Lower leg skin (tissue), 3 donors: ENCODE measurements around the gene TTF2.

Experiments used
- POLR2A ChIP-seq, 2 donors: fragments of 450-650 bp; IDR thresholded peaks; one replicate each; pipeline ENCODE4 v1.6.1; 2016 to 2017; ENCODE audit warnings: antibody characterized with exemption in 2 of 2, mild to moderate bottlenecking in 1 of 2, moderate library complexity in 1 of 2
- TF ChIP-seq, protein P1 (sequence below), 3 donors: fragments of 450-650 bp; IDR thresholded peaks; one replicate each; pipeline ENCODE4 v1.5.1; 2016; ENCODE audit warnings: antibody characterized with exemption in 3 of 3, mild to moderate bottlenecking in 3 of 3, moderate library complexity in 2 of 3

DNA sequence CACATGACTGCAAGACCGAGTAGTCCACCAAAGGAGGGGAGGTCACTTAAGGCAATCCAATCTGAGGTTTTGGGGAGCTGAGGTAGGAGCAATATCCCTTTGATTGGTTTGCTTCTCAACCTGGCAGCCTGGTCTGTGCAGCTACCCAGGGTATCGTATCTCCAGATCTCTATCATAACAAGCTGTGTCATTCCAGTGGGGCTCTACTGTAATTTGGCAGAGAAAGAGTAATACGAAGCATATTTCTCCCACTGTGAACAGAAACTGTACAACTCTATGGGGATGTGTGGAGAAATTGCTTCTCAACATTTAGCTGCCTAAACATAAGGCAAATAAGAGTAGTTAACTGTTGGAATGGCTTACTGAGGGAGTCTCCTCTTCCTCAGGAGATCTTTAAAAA lies 38.0 kb upstream of the TTF2 start:
- TF ChIP-seq, protein P1, sequence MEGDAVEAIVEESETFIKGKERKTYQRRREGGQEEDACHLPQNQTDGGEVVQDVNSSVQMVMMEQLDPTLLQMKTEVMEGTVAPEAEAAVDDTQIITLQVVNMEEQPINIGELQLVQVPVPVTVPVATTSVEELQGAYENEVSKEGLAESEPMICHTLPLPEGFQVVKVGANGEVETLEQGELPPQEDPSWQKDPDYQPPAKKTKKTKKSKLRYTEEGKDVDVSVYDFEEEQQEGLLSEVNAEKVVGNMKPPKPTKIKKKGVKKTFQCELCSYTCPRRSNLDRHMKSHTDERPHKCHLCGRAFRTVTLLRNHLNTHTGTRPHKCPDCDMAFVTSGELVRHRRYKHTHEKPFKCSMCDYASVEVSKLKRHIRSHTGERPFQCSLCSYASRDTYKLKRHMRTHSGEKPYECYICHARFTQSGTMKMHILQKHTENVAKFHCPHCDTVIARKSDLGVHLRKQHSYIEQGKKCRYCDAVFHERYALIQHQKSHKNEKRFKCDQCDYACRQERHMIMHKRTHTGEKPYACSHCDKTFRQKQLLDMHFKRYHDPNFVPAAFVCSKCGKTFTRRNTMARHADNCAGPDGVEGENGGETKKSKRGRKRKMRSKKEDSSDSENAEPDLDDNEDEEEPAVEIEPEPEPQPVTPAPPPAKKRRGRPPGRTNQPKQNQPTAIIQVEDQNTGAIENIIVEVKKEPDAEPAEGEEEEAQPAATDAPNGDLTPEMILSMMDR (IDR thresholded peaks at IDR 0.05): no peak
- TF ChIP-seq POLR2A (IDR thresholded peaks at IDR 0.05): no peak
